ENCODE measurements around the gene CLNS1A. TPM values are rescaled to one million over a fixed set of nuclear protein-coding genes. Genes with fewer than 3 reads are reported as not detected.
A peak's percentile ranks its signal among the peaks of the same experiment; 100 is the strongest.
"Not testable (repeated sequence)": the region's sequence is repeated elsewhere in the genome, so short reads cannot be mapped to it uniquely, and the experiment has no call there.

CLNS1A gene
- total and polyA plus RNA-seq, 7 donors: 45.5 to 157 (median 90.3) TPM

DNA sequence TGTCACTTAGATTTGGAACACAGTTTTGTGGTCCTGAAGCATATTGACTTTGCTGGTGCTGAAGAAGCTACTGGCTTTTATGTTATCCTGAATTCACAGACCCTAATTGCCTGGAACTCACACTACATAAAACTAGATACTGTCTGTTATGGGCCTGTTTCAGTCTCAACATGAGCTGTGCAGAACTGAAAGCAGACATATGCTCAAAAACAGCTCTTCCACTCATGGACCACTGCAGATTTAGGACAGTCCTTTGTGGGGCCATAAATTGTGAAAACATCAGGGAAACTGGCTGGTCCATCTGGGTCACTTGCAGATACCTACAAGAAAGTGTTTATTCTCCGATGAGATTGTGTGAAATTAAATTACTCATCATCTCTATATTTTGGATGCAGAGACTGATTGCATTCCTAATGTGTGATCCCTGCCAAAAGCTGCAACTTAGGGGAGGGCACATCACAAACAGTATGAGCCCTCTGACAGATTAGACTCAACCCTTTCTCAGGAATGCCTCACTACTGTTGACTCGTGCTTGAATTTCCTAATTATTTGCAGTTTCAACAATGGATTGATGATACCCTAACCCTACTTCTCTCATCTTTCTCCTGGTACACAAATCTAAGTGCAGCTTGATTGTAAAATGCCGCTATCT, 10.2 kb upstream of the CLNS1A start:
- DNase-seq: no peak
- intact Hi-C loops (cut with DNase I): no loop called here

DNA sequence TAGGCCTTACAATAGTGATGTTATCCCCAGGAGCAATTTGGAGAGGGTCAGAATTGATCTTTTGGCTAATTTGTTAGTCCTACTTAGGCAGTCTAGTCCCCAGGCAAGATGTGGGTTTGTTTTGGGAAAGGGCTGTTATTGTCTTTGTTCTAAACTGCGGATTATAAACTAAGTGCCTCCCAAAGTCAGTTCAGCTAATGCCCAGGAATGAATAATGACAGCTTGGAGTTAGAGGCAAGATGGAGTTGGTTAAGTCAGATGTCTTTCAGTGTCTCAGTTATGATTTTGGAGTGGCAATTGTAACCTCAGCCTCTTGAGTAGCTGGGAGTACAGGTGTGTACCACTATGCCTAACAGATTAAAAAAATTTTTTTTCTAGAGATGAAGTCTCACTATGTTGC, 7.3 kb upstream of the CLNS1A start:
- Histone ChIP-seq H3K9me3 (peaks cover 0 to 4% (median 0%) of the 10 kb centered on the region in 4 donors), H3K27me3 (no peaks in the 10 kb centered on the region), H3K4me1 (no peaks in the 10 kb centered on the region), H3K36me3 (no peaks in the 10 kb centered on the region), H3K27ac (no peak overlapping the region), H3K4me3 (no peak overlapping the region)
- DNase-seq: no peak
- 70 to 92% methylated on average over 1 of the region's 1 CpG for WGBS, 2 donors
- TF ChIP-seq, protein P1, sequence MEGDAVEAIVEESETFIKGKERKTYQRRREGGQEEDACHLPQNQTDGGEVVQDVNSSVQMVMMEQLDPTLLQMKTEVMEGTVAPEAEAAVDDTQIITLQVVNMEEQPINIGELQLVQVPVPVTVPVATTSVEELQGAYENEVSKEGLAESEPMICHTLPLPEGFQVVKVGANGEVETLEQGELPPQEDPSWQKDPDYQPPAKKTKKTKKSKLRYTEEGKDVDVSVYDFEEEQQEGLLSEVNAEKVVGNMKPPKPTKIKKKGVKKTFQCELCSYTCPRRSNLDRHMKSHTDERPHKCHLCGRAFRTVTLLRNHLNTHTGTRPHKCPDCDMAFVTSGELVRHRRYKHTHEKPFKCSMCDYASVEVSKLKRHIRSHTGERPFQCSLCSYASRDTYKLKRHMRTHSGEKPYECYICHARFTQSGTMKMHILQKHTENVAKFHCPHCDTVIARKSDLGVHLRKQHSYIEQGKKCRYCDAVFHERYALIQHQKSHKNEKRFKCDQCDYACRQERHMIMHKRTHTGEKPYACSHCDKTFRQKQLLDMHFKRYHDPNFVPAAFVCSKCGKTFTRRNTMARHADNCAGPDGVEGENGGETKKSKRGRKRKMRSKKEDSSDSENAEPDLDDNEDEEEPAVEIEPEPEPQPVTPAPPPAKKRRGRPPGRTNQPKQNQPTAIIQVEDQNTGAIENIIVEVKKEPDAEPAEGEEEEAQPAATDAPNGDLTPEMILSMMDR (IDR thresholded peaks at IDR 0.05): no peak
- TF ChIP-seq POLR2AphosphoS5 (IDR thresholded peaks at IDR 0.05) (no peak), POLR2A (IDR thresholded peaks at IDR 0.05) (no peak), EP300 (IDR thresholded peaks at IDR 0.05) (no peak)
- intact Hi-C loops (cut with DNase I): no loop called here

More for the DNA sequence above, 10.2 kb upstream of the CLNS1A start:
- Histone ChIP-seq H3K27ac (no peak overlapping the region), H3K27me3 (no peaks in the 10 kb centered on the region), H3K4me1 (no peaks in the 10 kb centered on the region), H3K36me3 (no peaks in the 10 kb centered on the region), H3K4me3 (no peak overlapping the region), H3K9me3 (no peaks in the 10 kb centered on the region)
- 83 to 84% methylated on average over 3 of the region's 3 CpGs for WGBS, 2 donors
- TF ChIP-seq EP300 (IDR thresholded peaks at IDR 0.05) (no peak), POLR2AphosphoS5 (IDR thresholded peaks at IDR 0.05) (no peak), POLR2A (IDR thresholded peaks at IDR 0.05) (no peak)
- TF ChIP-seq, protein P1 (IDR thresholded peaks at IDR 0.05): no peak

DNA sequence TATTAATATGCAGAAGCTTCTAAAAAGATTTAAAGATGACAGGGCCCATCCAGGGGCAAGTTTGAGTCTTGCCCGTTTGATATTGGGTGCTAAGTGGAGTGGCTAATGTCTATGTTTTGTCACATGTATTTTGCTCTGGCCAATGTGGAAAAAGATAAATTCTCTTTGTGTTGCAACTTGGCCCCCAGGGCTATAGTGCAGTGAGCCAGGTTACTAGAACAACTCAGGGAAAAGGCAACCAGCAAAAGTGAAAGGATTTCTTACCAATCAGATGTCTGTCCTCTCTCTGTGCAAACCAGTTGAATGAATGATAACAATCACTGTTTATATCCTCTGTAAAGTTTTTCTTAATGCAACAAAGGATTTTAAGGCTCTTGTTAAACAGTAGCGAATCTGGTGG, 4.6 kb upstream of the CLNS1A start:
- no peak for TF ChIP-seq POLR2A (IDR thresholded peaks at IDR 0.05)
- no peak for TF ChIP-seq EP300 (IDR thresholded peaks at IDR 0.05)
- TF ChIP-seq POLR2AphosphoS5 (IDR thresholded peaks at IDR 0.05): no peak
- TF ChIP-seq, protein P1 (IDR thresholded peaks at IDR 0.05): no peak
- Histone ChIP-seq H3K27me3 (no peaks in the 10 kb centered on the region), H3K9me3 (peaks cover 0 to 4% (median 0%) of the 10 kb centered on the region in 4 donors), H3K4me1 (peaks cover 0 to 6% (median 2%) of the 10 kb centered on the region in 4 donors), H3K36me3 (no peaks in the 10 kb centered on the region), H3K4me3 (no peak overlapping the region), H3K27ac (no peak overlapping the region)
- intact Hi-C loops (cut with DNase I): no loop called here
- 77 to 83% methylated on average over 2 of the region's 2 CpGs for WGBS, 2 donors
- DNase-seq: no peak

DNA sequence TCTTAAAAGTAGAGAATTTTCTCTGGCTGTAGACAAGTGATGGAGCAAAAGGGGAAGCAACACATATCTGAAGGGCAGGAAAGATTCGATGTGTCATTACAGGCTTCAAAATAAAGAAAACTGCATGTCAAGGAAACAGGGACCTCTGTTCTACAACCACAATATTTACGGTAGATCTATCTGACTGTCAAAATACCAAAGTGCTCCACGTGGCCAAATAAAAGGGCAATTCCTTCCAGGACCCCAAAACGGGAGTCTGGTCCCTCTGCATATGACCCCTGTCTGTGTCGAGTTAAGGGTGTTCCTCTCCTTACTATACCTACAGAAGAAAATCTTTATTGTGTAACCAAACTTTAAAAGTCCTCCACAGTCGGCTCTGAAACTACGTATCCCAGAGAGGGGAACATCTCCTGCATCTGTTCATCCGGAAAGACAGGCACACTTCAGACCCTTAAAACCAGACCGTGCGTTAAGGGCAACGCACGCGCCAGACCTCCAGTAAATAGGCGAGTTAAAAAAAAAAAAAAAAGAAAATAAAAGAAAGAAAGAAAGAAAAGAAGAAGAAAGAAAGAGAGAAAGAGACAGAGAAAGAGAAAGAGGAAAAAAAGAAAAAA, 756 bp downstream of the CLNS1A start:
- H3K4me3 ChIP-seq: peak overlapping the region; percentile 68 to 86 (median 80)
- WGBS, 2 donors: 1% methylated on average over 14 of the region's 14 CpGs
- H3K4me1 ChIP-seq: peaks cover 0 to 30% (median 21%) of the 10 kb centered on the region in 4 donors
- peaks cover 0 to 4% (median 0%) of the 10 kb centered on the region in 4 donors for H3K9me3 ChIP-seq
- no peaks in the 10 kb centered on the region for H3K36me3 ChIP-seq
- H3K27me3 ChIP-seq: no peaks in the 10 kb centered on the region
- peak overlapping the region; percentile 72 to 83 (median 78) for H3K27ac ChIP-seq
- TF ChIP-seq EP300 (IDR thresholded peaks at IDR 0.05) (no peak), POLR2AphosphoS5 (IDR thresholded peaks at IDR 0.05) (no peak), POLR2A (IDR thresholded peaks at IDR 0.05) (no peak)
- TF ChIP-seq, protein P1 (IDR thresholded peaks at IDR 0.05): no peak
- intact Hi-C loops (cut with DNase I): no loop called here
- DNase-seq: no peak

DNA sequence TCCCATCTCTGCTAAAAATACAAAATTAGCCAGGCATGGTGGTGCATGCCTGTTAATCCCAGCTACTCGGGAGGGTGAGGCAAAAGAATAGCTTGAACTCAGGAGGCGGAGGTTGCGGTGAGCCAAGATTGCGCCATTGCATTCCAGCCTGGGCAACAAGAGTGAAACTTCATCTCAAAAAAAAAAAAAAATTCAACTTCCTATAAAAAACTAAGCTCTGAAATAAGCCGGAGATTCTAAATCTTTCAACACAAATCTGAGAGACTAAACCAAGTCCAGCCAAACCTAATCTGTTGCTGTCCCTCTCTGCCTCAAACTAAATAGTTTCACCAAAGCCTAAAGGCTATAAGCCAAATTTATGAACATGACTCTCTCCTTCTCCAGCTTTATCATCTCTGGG, 3.7 kb downstream of the CLNS1A start:
- H3K27ac ChIP-seq; H3K36me3 ChIP-seq; intact Hi-C loops (cut with DNase I); DNase-seq; H3K9me3 ChIP-seq; H3K4me3 ChIP-seq; H3K27me3 ChIP-seq: not testable (repeated sequence)
- WGBS, 2 donors: 88 to 90% methylated on average over 5 of the region's 5 CpGs
- peaks cover 0 to 34% (median 21%) of the 10 kb centered on the region in 4 donors for H3K4me1 ChIP-seq

All from sigmoid colon (tissue), 7 donors.